Endothelial cell of hepatic sinusoid (primary cell): ENCODE measurements around the gene LCNL1.

ENCODE experiments used
- in situ Hi-C: cut with HindIII; loops from 2 replicates; pipeline ENCODE4 v1.10.0; 2017; ENCODE audit warnings: low sequenced_read_pairs

LCNL1 gene

GRCh38 chr9:136957461-136957860, 25.3 kb upstream of the LCNL1 start:
- in situ Hi-C loops: no loop called here

- in situ Hi-C loops: no loop called here
These were observed 24.9 kb upstream of the LCNL1 start for GRCh38 chr9:136957901-136958300.

- in situ Hi-C loops: no loop called here
These were observed 24.3 kb upstream of the LCNL1 start for GRCh38 chr9:136958473-136958872.

- in situ Hi-C loops: no loop called here
These were observed 23.6 kb upstream of the LCNL1 start for GRCh38 chr9:136958898-136959850.

- in situ Hi-C loops: no loop called here
These were observed 22.4 kb upstream of the LCNL1 start for GRCh38 chr9:136960212-136960937.

GRCh38 chr9:136960938-136961275, 21.9 kb upstream of the LCNL1 start:
- in situ Hi-C loops: no loop called here

GRCh38 chr9:136961279-136962065, 21.3 kb upstream of the LCNL1 start:
- in situ Hi-C loops: no loop called here

- in situ Hi-C loops: no loop called here
These were observed 20.6 kb upstream of the LCNL1 start for GRCh38 chr9:136962163-136962562.

- in situ Hi-C loops: no loop called here
These were observed 20.0 kb upstream of the LCNL1 start for GRCh38 chr9:136962701-136963248.

GRCh38 chr9:136963341-136963740, 19.5 kb upstream of the LCNL1 start:
- in situ Hi-C loops: no loop called here

GRCh38 chr9:136963751-136964150, 19.0 kb upstream of the LCNL1 start:
- in situ Hi-C loops: no loop called here

- in situ Hi-C loops: no loop called here
These were observed 18.6 kb upstream of the LCNL1 start for GRCh38 chr9:136964171-136964689.

- in situ Hi-C loops: no loop called here
These were observed 17.9 kb upstream of the LCNL1 start for GRCh38 chr9:136964833-136965422.

- in situ Hi-C loops: no loop called here
These were observed 16.9 kb upstream of the LCNL1 start for GRCh38 chr9:136965771-136966484.

GRCh38 chr9:136968333-136969127, 14.3 kb upstream of the LCNL1 start:
- in situ Hi-C loops: no loop called here

- in situ Hi-C loops: no loop called here
These were observed 13.6 kb upstream of the LCNL1 start for GRCh38 chr9:136969150-136969549.

GRCh38 chr9:136969774-136970173, 13.0 kb upstream of the LCNL1 start:
- in situ Hi-C loops: loop anchor here (5.0 kb wide), 1 partner anchor 58 kb away; the partner anchor contains the start of gene ABCA2

- in situ Hi-C loops: loop anchor here (5.0 kb wide), 1 partner anchor 57 kb away; the partner anchor contains the start of gene ABCA2
These were observed 12.4 kb upstream of the LCNL1 start for GRCh38 chr9:136970361-136970760.

GRCh38 chr9:136971746-136972145, 11.0 kb upstream of the LCNL1 start:
- in situ Hi-C loops: loop anchor here (5.0 kb wide), 1 partner anchor 56 kb away; the partner anchor contains the start of gene ABCA2
